Measurements from ENCODE around the gene ACTL9. TPM values are rescaled to one million over a fixed set of nuclear protein-coding genes. Genes with fewer than 3 reads are reported as not detected.

ACTL9 gene
- total and polyA plus RNA-seq, 10 of the 15 experiments (the other 5 are each of a cell fraction or from before 2014, with no cell fraction given) = not detected

- H3K4me3 ChIP-seq = no peak overlapping the region
- 0% methylated on average over 2 of the region's 2 CpGs for WGBS (ENCODE audit: insufficient coverage, insufficient replicate concordance, low lambda C conversion rate, missing lambda C conversion rate)
- intact Hi-C loops (cut with micrococcal nuclease; ENCODE audit: unreplicated experiment) (no loop called here), in situ Hi-C loops (cut with MboI) (no loop called here)
- no TSS peak for BruUV-seq (replicated peaks)
- ChIA-PET RAD21 (ENCODE audit: unreplicated experiment) (no interaction called here), POLR2A (no interaction called here), CTCF (interaction anchor here (1.9 kb wide), 1 partner anchor 12 kb away, joined by 7 read pairs; no protein-coding TSS in a partner anchor), SMC1A (ENCODE audit: uncharacterized antibody, unreplicated experiment) (no interaction called here)
- DNase-seq (ENCODE audit: low read depth, low spot score) (no peak), FAIRE-seq (no peak), ATAC-seq (no peak)
- H3K9me3 ChIP-seq (replicated peaks; ENCODE audit: control insufficient read depth, insufficient read depth, low read length) = no peaks in the 10 kb centered on the region; the same call in 2 of the 3 replicates
- H3K27ac ChIP-seq (ENCODE audit: control insufficient read depth, insufficient read depth) = no peak overlapping the region
- no peak overlapping the region for H2AFZ ChIP-seq (ENCODE audit: control insufficient read depth, low read depth, low read length)
- TF ChIP-seq ZZZ3 (IDR thresholded peaks at IDR 0.05; ENCODE audit: control insufficient read depth, insufficient read length, low read depth) (no peak), NR2F1 (conservative IDR thresholded peaks at IDR 0.05) (no peak), ZNF24 (IDR thresholded peaks at IDR 0.05) (0 out of 2 replicates have a peak, but pooled peaks have one; percentile 64), REST (IDR thresholded peaks at IDR 0.05; ENCODE audit: low read depth, low read length) (no peak), FOS (IDR thresholded peaks at IDR 0.05; ENCODE audit: borderline replicate concordance, extremely low read depth, insufficient read length) (no peak)
- H3K79me2 ChIP-seq (ENCODE audit: control insufficient read depth, insufficient read depth, low read length) = no peaks in the 10 kb centered on the region
- H4K20me1 ChIP-seq (ENCODE audit: control insufficient read depth, insufficient read depth) = no peaks in the 10 kb centered on the region
- H3K4me2 ChIP-seq (ENCODE audit: control insufficient read depth, insufficient read depth) = no peak overlapping the region
- H3K9ac ChIP-seq (ENCODE audit: control insufficient read depth, insufficient read depth, low read length) = no peak overlapping the region
- no peaks in the 10 kb centered on the region for H3K36me3 ChIP-seq (ENCODE audit: control insufficient read depth in 2 of 2, insufficient read depth in 2 of 2, low read length in 1 of 2)
- no peaks in the 10 kb centered on the region for H3K27me3 ChIP-seq (replicated peaks in 1 of 2; ENCODE audit: control insufficient read depth in 2 of 2, insufficient read depth in 2 of 2, low read length in 1 of 2)
- H3K4me1 ChIP-seq (ENCODE audit: control insufficient read depth, insufficient read depth, low read length) = no peaks in the 10 kb centered on the region
Measured at GRCh38 chr19:8682472-8682871, 16.1 kb downstream of the ACTL9 start.

Data from GM12878 (cell line).